ENCODE results near the gene ZBTB7B. TPM values are rescaled to one million over a fixed set of nuclear protein-coding genes. Genes with fewer than 3 reads are reported as not detected.

ZBTB7B gene
- polyA plus RNA-seq, 1 experiment: 8.7 TPM

GRCh38 chr1:154962156-154962749 lies 40.3 kb upstream of the ZBTB7B start:
- DNase-seq (ENCODE audit: low read depth, low spot score): no peak
- CTCF ChIA-PET: interaction anchor here (0.7 to 2.1 kb wide), 2 partner anchors 37 to 55 kb away, joined by 3 to 11 read pairs; no protein-coding TSS in a partner anchor
- POLR2A ChIA-PET: interaction anchor here (1.0 to 5.6 kb wide), 3 partner anchors 9 to 34 kb away, joined by 3 to 59 read pairs (median 4); partner anchors contain the start of genes PMVK and SHC1

GRCh38 chr1:154962795-154963330 lies 39.7 kb upstream of the ZBTB7B start:
- DNase-seq (ENCODE audit: low read depth, low spot score): no peak
- Histone ChIP-seq H3K27ac (ENCODE audit: low read depth, low read length) (no peak overlapping the region), H3K9me3 (ENCODE audit: control insufficient read depth, insufficient read depth, low read length) (no peaks in the 10 kb centered on the region; the same call in 1 of the 2 replicates), H3K27me3 (ENCODE audit: control insufficient read depth, insufficient read depth, low read length) (no peaks in the 10 kb centered on the region), H3K4me3 (ENCODE audit: low read depth, low read length) (peak overlapping the region; percentile 74; the same call in 1 of the 2 replicates)
- no peak for TF ChIP-seq CTCF (IDR thresholded peaks at IDR 0.05; ENCODE audit: low read depth, low read length)
- ChIA-PET CTCF (interaction anchor here (0.7 to 2.1 kb wide), 2 partner anchors 37 to 54 kb away, joined by 3 to 11 read pairs; no protein-coding TSS in a partner anchor), POLR2A (interaction anchor here (5.6 kb wide), 1 partner anchor 9 kb away, joined by 59 read pairs; the partner anchor contains the start of gene SHC1)

More at GRCh38 chr1:154962156-154962749, 40.3 kb upstream of the ZBTB7B start:
- H3K9me3 ChIP-seq (ENCODE audit: control insufficient read depth, insufficient read depth, low read length): no peaks in the 10 kb centered on the region; the same call in 1 of the 2 replicates
- H3K4me3 ChIP-seq (ENCODE audit: low read depth, low read length): peak overlapping the region; percentile 74
- TF ChIP-seq CTCF (IDR thresholded peaks at IDR 0.05; ENCODE audit: low read depth, low read length): no peak
- peak overlapping the region; percentile 81 for H3K27ac ChIP-seq (ENCODE audit: low read depth, low read length)
- H3K27me3 ChIP-seq (ENCODE audit: control insufficient read depth, insufficient read depth, low read length): no peaks in the 10 kb centered on the region

GRCh38 chr1:154963643-154964042 lies 39.0 kb upstream of the ZBTB7B start:
- no peak overlapping the region for H3K27ac ChIP-seq (ENCODE audit: low read depth, low read length)
- DNase-seq (ENCODE audit: low read depth, low spot score): no peak
- ChIA-PET CTCF (interaction anchor here (0.9 kb wide), 1 partner anchor 127 kb away, joined by 3 read pairs; no protein-coding TSS in a partner anchor), POLR2A (interaction anchor here (5.6 kb wide), 1 partner anchor 8 kb away, joined by 59 read pairs; the partner anchor contains the start of gene SHC1)
- H3K9me3 ChIP-seq (ENCODE audit: control insufficient read depth, insufficient read depth, low read length): no peaks in the 10 kb centered on the region; the same call in 1 of the 2 replicates
- TF ChIP-seq CTCF (IDR thresholded peaks at IDR 0.05; ENCODE audit: low read depth, low read length): no peak
- no peak overlapping the region for H3K4me3 ChIP-seq (ENCODE audit: low read depth, low read length)
- no peaks in the 10 kb centered on the region for H3K27me3 ChIP-seq (ENCODE audit: control insufficient read depth, insufficient read depth, low read length)

GRCh38 chr1:154964359-154964758 lies 38.2 kb upstream of the ZBTB7B start:
- no peak for TF ChIP-seq CTCF (IDR thresholded peaks at IDR 0.05; ENCODE audit: low read depth, low read length)
- CTCF ChIA-PET: interaction anchor here (0.9 kb wide), 1 partner anchor 127 kb away, joined by 3 read pairs; no protein-coding TSS in a partner anchor
- POLR2A ChIA-PET: interaction anchor here (5.6 kb wide), 1 partner anchor 7 kb away, joined by 59 read pairs; the partner anchor contains the start of gene SHC1
- Histone ChIP-seq H3K27ac (ENCODE audit: low read depth, low read length) (peak overlapping the region; percentile 39), H3K27me3 (ENCODE audit: control insufficient read depth, insufficient read depth, low read length) (no peaks in the 10 kb centered on the region), H3K4me3 (ENCODE audit: low read depth, low read length) (no peak overlapping the region), H3K9me3 (ENCODE audit: control insufficient read depth, insufficient read depth, low read length) (no peaks in the 10 kb centered on the region; the same call in 1 of the 2 replicates)
- DNase-seq (ENCODE audit: low read depth, low spot score): no peak

Data from AG04450 (cell line).